Neural cell (in vitro differentiated cells): Measurements from ENCODE around the gene TSHR.

Experiments
- REST ChIP-seq: IDR thresholded peaks from 2 replicates; pipeline ENCODE4 v1.6.1; 2012; ENCODE audit warnings: borderline replicate concordance
- TF ChIP-seq, protein P1 (sequence below): fragments of 450-650 bp; IDR thresholded peaks from 2 replicates; pipeline ENCODE4 v1.5.1; 2014; ENCODE audit warnings: antibody characterized with exemption, mild to moderate bottlenecking, moderate library complexity; ENCODE audit not compliant: poor library complexity, severe bottlenecking

DNA sequence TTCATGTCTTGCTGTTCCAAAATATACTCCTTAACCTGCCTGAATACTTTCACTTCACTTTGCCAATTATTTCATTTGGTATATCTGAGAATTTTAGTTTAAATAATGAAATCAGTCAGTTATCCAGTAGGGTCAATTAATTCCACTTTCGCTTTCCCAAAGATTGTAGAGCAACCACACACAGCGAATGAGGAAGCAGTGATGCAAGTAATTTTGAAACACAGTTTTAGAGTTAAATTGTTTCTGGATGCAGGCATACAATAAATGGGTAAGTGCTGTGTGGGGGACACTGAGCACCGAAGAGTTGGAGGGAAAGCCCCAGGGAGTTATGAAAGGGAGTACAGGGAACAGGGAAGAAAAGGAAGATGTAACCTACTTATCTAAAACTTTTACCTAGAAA, 62.8 kb downstream of the TSHR start:
- TF ChIP-seq, protein P1, sequence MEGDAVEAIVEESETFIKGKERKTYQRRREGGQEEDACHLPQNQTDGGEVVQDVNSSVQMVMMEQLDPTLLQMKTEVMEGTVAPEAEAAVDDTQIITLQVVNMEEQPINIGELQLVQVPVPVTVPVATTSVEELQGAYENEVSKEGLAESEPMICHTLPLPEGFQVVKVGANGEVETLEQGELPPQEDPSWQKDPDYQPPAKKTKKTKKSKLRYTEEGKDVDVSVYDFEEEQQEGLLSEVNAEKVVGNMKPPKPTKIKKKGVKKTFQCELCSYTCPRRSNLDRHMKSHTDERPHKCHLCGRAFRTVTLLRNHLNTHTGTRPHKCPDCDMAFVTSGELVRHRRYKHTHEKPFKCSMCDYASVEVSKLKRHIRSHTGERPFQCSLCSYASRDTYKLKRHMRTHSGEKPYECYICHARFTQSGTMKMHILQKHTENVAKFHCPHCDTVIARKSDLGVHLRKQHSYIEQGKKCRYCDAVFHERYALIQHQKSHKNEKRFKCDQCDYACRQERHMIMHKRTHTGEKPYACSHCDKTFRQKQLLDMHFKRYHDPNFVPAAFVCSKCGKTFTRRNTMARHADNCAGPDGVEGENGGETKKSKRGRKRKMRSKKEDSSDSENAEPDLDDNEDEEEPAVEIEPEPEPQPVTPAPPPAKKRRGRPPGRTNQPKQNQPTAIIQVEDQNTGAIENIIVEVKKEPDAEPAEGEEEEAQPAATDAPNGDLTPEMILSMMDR = no peak
- no peak for TF ChIP-seq REST
